IMR-90 (cell line): ENCODE results near the gene DNMT3B. TPM values are rescaled to one million over a fixed set of nuclear protein-coding genes. Genes with fewer than 3 reads are reported as not detected.

Source experiments
- ATAC-seq: fragments of 200-7000 bp; cut with Tn5 transposase; 2 replicates; pipeline ENCODE4 v1.9.1; 2020; ENCODE audit warnings: low read depth, mild to moderate bottlenecking, moderate library complexity
- BruUV-seq: library from RNA; stranded (reverse); fragments of 400-500 nt; replicated peaks from 2 replicates; lab custom pipeline; 2021; lab: Mats Ljungman, UMichigan
- CTCF ChIA-PET: fragments of 300-600 bp; formaldehyde crosslinking; extraction: SDS; loops from one replicate; lab custom pipeline; 2021; ENCODE audit warnings: antibody characterized with exemption; lab: Yijun Ruan, JAX
- POLR2A ChIA-PET: fragments of 300-600 bp; sonication (Branson Sonifier 250); formaldehyde crosslinking; loops from one replicate; lab custom pipeline; 2022; ENCODE audit warnings: antibody characterized with exemption; ENCODE audit not compliant: unreplicated experiment; lab: Charles Lee
- DNase-seq: peaks from one replicate; pipeline ENCODE4 v3.0.0; 2013
- H2AFZ ChIP-seq: replicated peaks from 2 replicates; pipeline ENCODE3; 2013; ENCODE audit warnings: low read length, mild to moderate bottlenecking; ENCODE audit not compliant: poor library complexity
- H2AK5ac ChIP-seq: 2 replicates; pipeline ENCODE4 v1.6.1; 2013; ENCODE audit warnings: low read depth, low read length, inconsistent platforms
- H2AK9ac ChIP-seq: replicated peaks from 2 replicates; pipeline ENCODE3; 2013; ENCODE audit warnings: mild to moderate bottlenecking, low read depth, low read length, moderate library complexity; ENCODE audit not compliant: poor library complexity
- H2BK120ac ChIP-seq: 2 replicates; pipeline ENCODE4 v1.6.1; 2013; ENCODE audit warnings: low read depth, low read length, inconsistent platforms
- H2BK15ac ChIP-seq: 3 replicates; pipeline ENCODE4 v1.6.1; 2013; ENCODE audit warnings: low read depth, low read length, inconsistent platforms
- H2BK20ac ChIP-seq: 2 replicates; pipeline ENCODE4 v1.6.1; 2013; ENCODE audit warnings: low read depth, mild to moderate bottlenecking, inconsistent platforms, low read length, moderate library complexity
- H2BK5ac ChIP-seq: 2 replicates; pipeline ENCODE4 v1.6.1; 2013; ENCODE audit warnings: mild to moderate bottlenecking, low read depth, low read length, inconsistent platforms; ENCODE audit not compliant: poor library complexity, severe bottlenecking
- H3K14ac ChIP-seq: replicated peaks from 2 replicates; pipeline ENCODE4 v1.6.1; 2013; ENCODE audit warnings: low read depth, low read length, inconsistent platforms
- H3K18ac ChIP-seq: 2 replicates; pipeline ENCODE4 v1.6.1; 2013; ENCODE audit warnings: low read depth, low read length, control low read depth
- H3K23ac ChIP-seq: 2 replicates; pipeline ENCODE4 v1.6.1; 2013; ENCODE audit warnings: low read depth, low read length, inconsistent platforms
- H3K27ac ChIP-seq: 2 replicates; pipeline ENCODE4 v1.5.1; 2013; ENCODE audit warnings: mild to moderate bottlenecking, control low read depth, low read length; ENCODE audit not compliant: insufficient read depth
- H3K27me3 ChIP-seq: 2 replicates; pipeline ENCODE4 v1.6.1; 2013; ENCODE audit warnings: low read length; ENCODE audit not compliant: control insufficient read depth, insufficient read depth
- H3K36me3 ChIP-seq: 2 replicates; pipeline ENCODE4 v1.6.1; 2013; ENCODE audit warnings: low read length, mixed read lengths; ENCODE audit not compliant: control insufficient read depth, insufficient read depth
- H3K4ac ChIP-seq: 2 replicates; pipeline ENCODE4 v1.6.1; 2013; ENCODE audit warnings: low read depth, low read length, inconsistent platforms
- H3K4me1 ChIP-seq: 2 replicates; pipeline ENCODE4 v1.6.1; 2013; ENCODE audit warnings: low read length, mixed read lengths; ENCODE audit not compliant: control insufficient read depth, insufficient read depth
- H3K4me2 ChIP-seq: 2 replicates; pipeline ENCODE4 v1.6.1; 2013; ENCODE audit warnings: low read depth, mild to moderate bottlenecking, control low read depth, low read length, moderate library complexity
- H3K4me3 ChIP-seq: 2 replicates; pipeline ENCODE4 v1.5.1; 2013; ENCODE audit warnings: low read depth, mild to moderate bottlenecking, control low read depth, low read length, moderate library complexity; ENCODE audit not compliant: insufficient read depth
- H3K56ac ChIP-seq: 2 replicates; pipeline ENCODE4 v1.6.1; 2013; ENCODE audit warnings: low read length, inconsistent platforms; ENCODE audit not compliant: insufficient read depth; ENCODE audit errors: extremely low read depth
- H3K79me1 ChIP-seq, 2 experiments: 2 replicates each; pipeline ENCODE4 v1.6.1; 2013; ENCODE audit warnings: low read length in 2 of 2, inconsistent platforms in 1 of 2, low read depth in 1 of 2
- H3K9ac ChIP-seq: 2 replicates; pipeline ENCODE4 v1.6.1; 2013; ENCODE audit warnings: low read depth, low read length, control low read depth
- H3K9me1 ChIP-seq: 2 replicates; pipeline ENCODE4 v1.6.1; 2013; ENCODE audit warnings: low read length, inconsistent platforms; ENCODE audit not compliant: insufficient read depth
- H3K9me3 ChIP-seq: 2 replicates; pipeline ENCODE4 v1.6.1; 2013; ENCODE audit warnings: low read length; ENCODE audit not compliant: control insufficient read depth, insufficient read depth
- H4K20me1 ChIP-seq: 2 replicates; pipeline ENCODE4 v1.6.1; 2013; ENCODE audit warnings: low read length, inconsistent platforms; ENCODE audit not compliant: insufficient read depth
- H4K5ac ChIP-seq: 2 replicates; pipeline ENCODE4 v1.6.1; 2013; ENCODE audit warnings: mild to moderate bottlenecking, low read depth, low read length, control low read depth
- H4K8ac ChIP-seq, 2 experiments: 2 replicates each; pipeline ENCODE4 v1.6.1; 2013; ENCODE audit warnings: low read depth in 2 of 2, low read length in 2 of 2, control low read depth in 1 of 2, inconsistent platforms in 1 of 2
- H4K91ac ChIP-seq: 2 replicates; pipeline ENCODE4 v1.6.1; 2013; ENCODE audit warnings: low read depth, low read length, inconsistent platforms; ENCODE audit not compliant: insufficient read depth
- BHLHE40 ChIP-seq: fragments of 150-350 bp; IDR thresholded peaks from 2 replicates; pipeline ENCODE4 v1.6.1; 2016; ENCODE audit warnings: mild to moderate bottlenecking, low read depth, low read length
- CEBPB ChIP-seq: IDR thresholded peaks from 2 replicates; pipeline ENCODE4 v1.6.1; 2012; ENCODE audit warnings: low read depth, low read length, improper control_type of control experiment
- CHD1 ChIP-seq: IDR thresholded peaks from 2 replicates; pipeline ENCODE4 v1.6.1; 2012; ENCODE audit warnings: low read depth, low read length, improper control_type of control experiment
- FOS ChIP-seq: fragments of 150-350 bp; IDR thresholded peaks from 2 replicates; pipeline ENCODE4 v1.6.1; 2016; ENCODE audit warnings: low read depth, low read length
- MAFK ChIP-seq: IDR thresholded peaks from 2 replicates; pipeline ENCODE4 v1.6.1; 2012; ENCODE audit warnings: low read depth, low read length, improper control_type of control experiment
- MAZ ChIP-seq: IDR thresholded peaks from 2 replicates; pipeline ENCODE4 v1.6.1; 2012; ENCODE audit warnings: low read depth, mild to moderate bottlenecking, low read length, improper control_type of control experiment, moderate library complexity, borderline replicate concordance
- MXI1 ChIP-seq: IDR thresholded peaks from 2 replicates; pipeline ENCODE4 v1.6.1; 2012; ENCODE audit warnings: low read depth, mild to moderate bottlenecking, low read length, moderate library complexity, borderline replicate concordance
- NFE2L2 ChIP-seq: fragments of 150-350 bp; IDR thresholded peaks from 2 replicates; pipeline ENCODE4 v1.6.1; 2016; ENCODE audit warnings: low read depth, mild to moderate bottlenecking, low read length
- POLR2A ChIP-seq: IDR thresholded peaks from 2 replicates; pipeline ENCODE4 v1.6.1; 2012; ENCODE audit warnings: mild to moderate bottlenecking, low read depth, low read length
- RAD21 ChIP-seq: IDR thresholded peaks from 2 replicates; pipeline ENCODE4 v1.6.1; 2012; ENCODE audit warnings: low read length, improper control_type of control experiment
- RCOR1 ChIP-seq: IDR thresholded peaks from 2 replicates; pipeline ENCODE4 v1.6.1; 2012; ENCODE audit warnings: mild to moderate bottlenecking, low read length, improper control_type of control experiment; ENCODE audit not compliant: insufficient replicate concordance
- RFX5 ChIP-seq: IDR thresholded peaks from 2 replicates; pipeline ENCODE4 v1.8.0; 2012; ENCODE audit warnings: low read depth, mild to moderate bottlenecking, low read length, moderate library complexity
- SMC3 ChIP-seq: fragments of 150-350 bp; IDR thresholded peaks from 2 replicates; pipeline ENCODE4 v1.6.1; 2016; ENCODE audit warnings: low read depth, mild to moderate bottlenecking, antibody characterized with exemption, low read length, moderate library complexity
- WGBS, 2 experiments: methylation state at CpG; one replicate each; pipeline versions ENCODE4 v1.1.5 to v1.1.7; 2013; ENCODE audit warnings: missing lambda C conversion rate in 2 of 2; ENCODE audit not compliant: insufficient read length in 1 of 2; ENCODE audit errors: extremely low coverage in 2 of 2; 5-methylcytosine and 5-hydroxymethylcytosine counted together
- dilution Hi-C: fragments of 300-500 bp; cut with HindIII; formaldehyde crosslinking; loops from one replicate; pipeline ENCODE4 v1.14.3; 2018; ENCODE audit warnings: low sequenced_read_pairs; ENCODE audit not compliant: unreplicated experiment
- in situ Hi-C: fragments of 300-500 bp; cut with MboI; formaldehyde crosslinking; loops from 3 replicates; pipeline ENCODE4 v1.14.3; 2019; ENCODE audit warnings: low sequenced_read_pairs, inconsistent platforms, mixed read lengths
- intact Hi-C: fragments of 100-400 bp; cut with micrococcal nuclease; formaldehyde crosslinking; loops from 2 replicates; pipeline ENCODE4 v1.10.0; 2022
- polyA plus RNA-seq, 3 experiments: library from polyadenylated mRNA; depleted of rRNA; stranded (reverse); fragments of >200 nt; gene quantifications; 2 replicates each; pipeline ENCODE4 v1.2.3, GENCODE V29; 2012; ENCODE audit warnings: low replicate concordance in 1 of 3
- total RNA-seq: library from RNA; depleted of rRNA; stranded (reverse); fragments of >200 nt; gene quantifications from 2 replicates; pipeline ENCODE4 v1.2.3, GENCODE V29; 2012
- TF ChIP-seq, protein P1 (sequence below): fragments of 150-350 bp; IDR thresholded peaks from 2 replicates; pipeline ENCODE4 v1.6.1; 2016; ENCODE audit warnings: low read depth, mild to moderate bottlenecking, low read length, moderate library complexity, borderline replicate concordance
- TF ChIP-seq, protein P2 (sequence below): conservative IDR thresholded peaks from 2 replicates; pipeline ENCODE4 v1.5.1; 2012; ENCODE audit warnings: mild to moderate bottlenecking, low read depth, low read length, improper control_type of control experiment
- TF ChIP-seq, protein P3 (sequence below): fragments of 150-350 bp; IDR thresholded peaks from 2 replicates; pipeline ENCODE4 v1.6.1; 2017; ENCODE audit warnings: mild to moderate bottlenecking, antibody characterized with exemption, low read length, low read depth

DNMT3B gene
- total and polyA plus RNA-seq, 2 of the 4 experiments (the other 2 are of a cell fraction), result 1.3 to 1.9 TPM

DNA sequence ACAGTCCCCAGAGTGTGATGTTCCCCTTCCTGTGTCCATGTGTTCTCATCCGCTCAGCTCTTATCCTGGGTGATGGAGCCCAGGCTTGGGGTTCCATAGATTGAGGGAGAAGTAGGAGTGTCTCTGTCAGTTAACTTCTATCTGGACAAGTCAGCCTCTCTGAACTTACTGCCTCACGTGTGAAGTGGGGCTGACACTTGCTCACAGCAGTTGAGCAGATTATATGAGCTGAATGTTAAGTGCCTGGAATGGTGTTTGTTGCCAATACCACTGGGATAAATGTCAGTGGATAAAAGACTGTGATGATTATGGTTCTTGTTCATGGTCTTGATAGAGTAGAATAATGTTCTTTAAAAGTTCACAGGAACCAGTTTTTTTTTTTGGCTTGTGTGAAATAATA lies 79.4 kb downstream of the DNMT3B start:
- H2BK120ac ChIP-seq, result no peak overlapping the region
- no peak overlapping the region for H2AK9ac ChIP-seq
- no peak overlapping the region for H3K27ac ChIP-seq
- no peak overlapping the region for H3K14ac ChIP-seq
- H3K36me3 ChIP-seq, result peaks cover 46% of the 10 kb centered on the region
- DNase-seq (no peak), ATAC-seq (no peak)
- no peak overlapping the region for H3K4me3 ChIP-seq
- peaks cover 68% of the 10 kb centered on the region for H4K20me1 ChIP-seq
- BruUV-seq, result no TSS peak
- peaks cover 3% of the 10 kb centered on the region; the same call in 1 of the 2 replicates for H3K4me1 ChIP-seq
- H3K79me1 ChIP-seq, result peaks cover 46 to 89% of the 10 kb centered on the region in 2 experiments
- no peak overlapping the region for H4K91ac ChIP-seq
- no peak overlapping the region for H2BK15ac ChIP-seq
- no peak overlapping the region for H3K4me2 ChIP-seq
- no peak overlapping the region for H2BK20ac ChIP-seq
- no peak overlapping the region for H3K56ac ChIP-seq
- H2AFZ ChIP-seq, result no peak overlapping the region
- no peak overlapping the region for H3K23ac ChIP-seq
- in situ Hi-C loops (no loop called here), dilution Hi-C loops (no loop called here), intact Hi-C loops (no loop called here)
- no peak for TF ChIP-seq MXI1
- no peak for TF ChIP-seq FOS
- no peak for TF ChIP-seq BHLHE40
- TF ChIP-seq, protein P1, sequence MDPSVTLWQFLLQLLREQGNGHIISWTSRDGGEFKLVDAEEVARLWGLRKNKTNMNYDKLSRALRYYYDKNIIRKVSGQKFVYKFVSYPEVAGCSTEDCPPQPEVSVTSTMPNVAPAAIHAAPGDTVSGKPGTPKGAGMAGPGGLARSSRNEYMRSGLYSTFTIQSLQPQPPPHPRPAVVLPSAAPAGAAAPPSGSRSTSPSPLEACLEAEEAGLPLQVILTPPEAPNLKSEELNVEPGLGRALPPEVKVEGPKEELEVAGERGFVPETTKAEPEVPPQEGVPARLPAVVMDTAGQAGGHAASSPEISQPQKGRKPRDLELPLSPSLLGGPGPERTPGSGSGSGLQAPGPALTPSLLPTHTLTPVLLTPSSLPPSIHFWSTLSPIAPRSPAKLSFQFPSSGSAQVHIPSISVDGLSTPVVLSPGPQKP, result no peak
- no peak for TF ChIP-seq RFX5
- no peak for TF ChIP-seq CEBPB
- TF ChIP-seq, protein P2, sequence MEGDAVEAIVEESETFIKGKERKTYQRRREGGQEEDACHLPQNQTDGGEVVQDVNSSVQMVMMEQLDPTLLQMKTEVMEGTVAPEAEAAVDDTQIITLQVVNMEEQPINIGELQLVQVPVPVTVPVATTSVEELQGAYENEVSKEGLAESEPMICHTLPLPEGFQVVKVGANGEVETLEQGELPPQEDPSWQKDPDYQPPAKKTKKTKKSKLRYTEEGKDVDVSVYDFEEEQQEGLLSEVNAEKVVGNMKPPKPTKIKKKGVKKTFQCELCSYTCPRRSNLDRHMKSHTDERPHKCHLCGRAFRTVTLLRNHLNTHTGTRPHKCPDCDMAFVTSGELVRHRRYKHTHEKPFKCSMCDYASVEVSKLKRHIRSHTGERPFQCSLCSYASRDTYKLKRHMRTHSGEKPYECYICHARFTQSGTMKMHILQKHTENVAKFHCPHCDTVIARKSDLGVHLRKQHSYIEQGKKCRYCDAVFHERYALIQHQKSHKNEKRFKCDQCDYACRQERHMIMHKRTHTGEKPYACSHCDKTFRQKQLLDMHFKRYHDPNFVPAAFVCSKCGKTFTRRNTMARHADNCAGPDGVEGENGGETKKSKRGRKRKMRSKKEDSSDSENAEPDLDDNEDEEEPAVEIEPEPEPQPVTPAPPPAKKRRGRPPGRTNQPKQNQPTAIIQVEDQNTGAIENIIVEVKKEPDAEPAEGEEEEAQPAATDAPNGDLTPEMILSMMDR, result no peak
- no peak for TF ChIP-seq SMC3
- TF ChIP-seq MAFK, result no peak
- TF ChIP-seq CHD1, result no peak
- no peak for TF ChIP-seq POLR2A
- no peak for TF ChIP-seq RAD21
- no peak for TF ChIP-seq MAZ
- no peak for TF ChIP-seq RCOR1
- TF ChIP-seq, protein P3, sequence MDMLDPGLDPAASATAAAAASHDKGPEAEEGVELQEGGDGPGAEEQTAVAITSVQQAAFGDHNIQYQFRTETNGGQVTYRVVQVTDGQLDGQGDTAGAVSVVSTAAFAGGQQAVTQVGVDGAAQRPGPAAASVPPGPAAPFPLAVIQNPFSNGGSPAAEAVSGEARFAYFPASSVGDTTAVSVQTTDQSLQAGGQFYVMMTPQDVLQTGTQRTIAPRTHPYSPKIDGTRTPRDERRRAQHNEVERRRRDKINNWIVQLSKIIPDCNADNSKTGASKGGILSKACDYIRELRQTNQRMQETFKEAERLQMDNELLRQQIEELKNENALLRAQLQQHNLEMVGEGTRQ, result no peak
- TF ChIP-seq NFE2L2, result no peak
- H4K5ac ChIP-seq, result no peak overlapping the region
- H3K4ac ChIP-seq, result no peak overlapping the region
- peaks cover 11% of the 10 kb centered on the region; the same call in 1 of the 2 replicates for H3K9me1 ChIP-seq
- H2BK5ac ChIP-seq, result no peak overlapping the region
- no peak overlapping the region for H3K9ac ChIP-seq
- CTCF ChIA-PET, result no interaction called here
- H3K9me3 ChIP-seq, result no peaks in the 10 kb centered on the region
- no peak overlapping the region for H3K18ac ChIP-seq
- 100% methylated on average over 1 of the region's 2 CpGs; no CpG with 5 or more reads in 1 of the 2 experiments for WGBS, 2 experiments
- POLR2A ChIA-PET, result no interaction called here
- no peak overlapping the region for H2AK5ac ChIP-seq
- H4K8ac ChIP-seq, result no peak overlapping the region
- H3K27me3 ChIP-seq, result no peaks in the 10 kb centered on the region
